HG03378 (cell line): ENCODE measurements around the gene DAGLA.

Source experiments
- ATAC-seq: cut with Tn5 transposase; IDR thresholded peaks from one replicate; pipeline ENCODE4 v1.9.1; 2021; ENCODE audit warnings: mild to moderate bottlenecking, moderate library complexity; ENCODE audit not compliant: unreplicated experiment

Gene DAGLA

DNA sequence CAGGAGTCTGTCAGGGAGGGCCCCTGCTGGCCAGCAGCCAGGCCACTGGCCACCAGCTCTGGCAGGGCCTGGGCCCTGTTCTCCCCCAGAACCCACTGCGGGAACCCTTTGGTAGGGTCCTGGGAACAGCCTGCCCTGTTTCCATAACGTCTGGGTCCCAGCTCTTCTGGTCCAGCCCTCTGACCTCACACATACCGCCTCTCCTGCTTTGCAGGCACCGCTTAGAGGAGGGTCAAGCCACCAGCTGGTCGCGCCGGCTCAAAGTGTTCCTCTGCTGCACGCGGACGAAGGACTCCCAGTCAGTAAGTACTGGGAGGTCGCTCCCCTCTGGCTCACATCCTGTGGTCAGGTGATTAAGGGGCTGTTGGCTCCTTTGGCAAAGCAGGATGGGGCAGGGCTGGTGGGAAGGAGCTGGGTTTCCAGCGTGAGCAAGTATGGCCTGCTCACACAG lies 45.6 kb downstream of the DAGLA start:
- ATAC-seq = no peak

DNA sequence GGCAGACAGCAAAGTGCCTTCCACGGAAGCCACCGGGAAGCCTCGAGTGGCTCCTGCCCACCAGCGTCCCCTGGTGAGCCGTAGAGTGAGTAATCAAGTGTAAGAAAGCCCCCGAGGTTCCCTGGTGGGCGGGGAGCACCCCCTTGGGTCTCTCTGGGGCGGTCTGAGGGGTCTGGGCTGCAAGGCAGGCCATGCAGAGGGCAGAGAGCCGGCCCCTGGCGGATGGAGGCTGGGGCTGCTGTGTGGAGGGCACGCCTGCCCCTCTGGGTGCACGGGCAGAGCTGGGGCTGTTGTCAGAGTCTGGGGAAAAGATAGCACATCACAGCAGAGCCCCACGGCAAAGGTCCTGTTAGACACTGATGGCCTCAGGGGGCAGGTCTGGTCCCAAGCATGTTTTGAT lies 46.6 kb downstream of the DAGLA start:
- no peak for ATAC-seq

DNA sequence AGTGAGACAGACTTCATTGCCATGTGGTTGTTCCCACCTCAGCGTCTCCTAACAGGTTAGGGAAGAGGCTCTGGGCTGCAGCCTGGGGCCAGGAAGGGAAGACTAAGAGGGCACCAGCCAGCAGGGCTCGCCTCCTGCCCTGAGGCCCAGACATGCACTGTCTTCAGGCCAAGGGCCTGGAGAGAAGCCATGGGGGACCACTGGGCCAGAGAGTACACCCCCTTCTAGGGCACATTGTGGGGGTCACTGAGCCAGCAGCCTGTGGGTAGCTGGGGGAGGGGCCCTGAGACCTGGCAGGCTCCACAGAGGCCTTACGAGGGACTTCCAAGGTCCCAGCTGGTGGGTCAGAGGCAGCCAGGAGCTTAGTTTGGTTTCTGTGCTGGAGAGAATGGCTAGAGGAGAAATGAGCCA lies 47.2 kb downstream of the DAGLA start:
- ATAC-seq = no peak

DNA sequence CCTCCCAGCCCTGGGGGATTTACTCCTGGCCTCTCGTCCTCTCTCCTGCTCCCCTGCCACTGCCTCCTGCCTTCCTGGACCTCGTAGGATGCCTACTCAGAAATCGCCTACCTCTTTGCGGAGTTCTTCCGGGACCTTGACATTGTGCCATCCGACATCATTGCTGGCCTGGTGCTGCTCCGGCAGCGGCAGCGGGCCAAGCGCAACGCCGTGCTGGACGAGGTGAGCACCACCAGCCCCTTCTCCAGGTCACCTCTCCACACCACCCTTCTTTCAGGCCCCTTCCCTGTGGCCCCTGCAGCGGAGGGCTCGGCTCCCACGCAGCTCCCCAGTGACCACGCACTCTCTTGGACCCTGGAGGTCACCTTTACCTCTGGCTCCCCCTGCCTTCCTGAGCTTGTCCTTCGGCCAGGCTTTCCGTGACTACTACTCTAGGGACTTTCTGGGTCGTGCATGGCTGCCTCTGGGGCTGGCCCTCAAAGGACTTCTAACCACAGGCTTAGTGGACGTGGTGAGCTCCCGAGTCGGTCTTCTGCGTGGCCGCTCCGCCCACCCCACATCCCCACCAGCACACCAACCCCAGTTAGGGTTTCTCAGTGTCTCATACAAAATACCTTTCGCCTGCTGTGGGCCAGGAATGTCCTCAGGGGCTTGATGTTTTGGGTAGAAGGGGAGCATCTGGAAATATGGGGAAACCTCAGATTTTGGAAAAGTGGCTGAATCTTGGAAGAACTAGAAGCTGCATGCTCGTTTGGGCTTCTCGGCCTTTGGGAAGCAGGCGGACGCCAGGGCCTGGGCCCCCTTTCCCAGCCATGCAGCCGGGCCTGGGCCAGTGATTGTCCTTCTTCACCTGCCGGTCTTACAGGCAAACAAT lies 48.1 kb downstream of the DAGLA start:
- ATAC-seq = no peak

DNA sequence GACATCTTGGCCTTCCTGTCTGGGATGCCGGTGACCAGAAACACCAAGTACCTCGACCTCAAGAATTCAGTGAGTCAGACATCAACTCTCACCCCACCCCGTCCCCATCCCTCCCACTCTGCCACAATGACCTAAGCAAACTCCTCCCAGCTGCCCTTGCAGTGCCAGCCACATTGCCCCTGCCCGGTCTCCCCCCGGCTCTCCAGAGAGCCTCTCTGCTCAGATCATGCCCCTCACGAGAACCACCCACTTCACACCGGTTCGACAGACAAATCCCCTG lies 48.7 kb downstream of the DAGLA start:
- no peak for ATAC-seq

DNA sequence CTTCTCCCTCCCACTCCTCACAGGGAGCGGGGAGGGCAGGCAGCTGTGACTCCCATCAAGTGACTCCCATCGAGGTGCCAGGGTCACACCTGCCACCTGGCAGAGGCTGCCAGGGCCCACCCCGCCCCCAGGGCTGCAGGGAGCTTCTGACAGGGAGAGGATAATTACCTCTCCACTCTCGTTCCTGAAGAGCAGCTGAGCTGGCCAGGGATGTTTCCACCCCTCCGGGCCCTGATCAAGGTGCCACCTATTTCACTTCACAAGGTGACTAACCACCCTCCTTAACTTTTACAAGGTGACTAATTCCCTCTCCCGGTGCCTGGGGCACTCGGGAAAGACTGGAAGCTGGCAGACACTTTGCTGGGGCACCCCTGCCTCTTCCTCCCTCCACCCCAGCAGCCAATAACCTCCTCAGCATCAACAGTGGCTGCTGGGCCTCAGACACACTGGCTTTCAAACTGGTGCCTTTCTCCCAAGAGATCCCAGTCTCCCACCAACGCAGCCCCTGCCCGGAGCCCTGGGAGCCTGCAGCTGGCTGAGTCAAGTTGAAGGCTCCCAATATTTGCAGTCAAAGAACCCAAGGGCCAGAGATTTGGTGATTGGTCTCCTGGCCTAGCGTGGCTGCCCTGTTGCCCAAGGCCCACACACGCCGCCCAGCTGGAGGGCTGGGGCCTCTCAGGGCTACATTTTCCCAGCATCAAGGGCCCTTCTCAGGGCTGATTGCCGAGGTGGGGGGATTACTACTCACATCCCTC lies 50.2 kb downstream of the DAGLA start:
- ATAC-seq = no peak

DNA sequence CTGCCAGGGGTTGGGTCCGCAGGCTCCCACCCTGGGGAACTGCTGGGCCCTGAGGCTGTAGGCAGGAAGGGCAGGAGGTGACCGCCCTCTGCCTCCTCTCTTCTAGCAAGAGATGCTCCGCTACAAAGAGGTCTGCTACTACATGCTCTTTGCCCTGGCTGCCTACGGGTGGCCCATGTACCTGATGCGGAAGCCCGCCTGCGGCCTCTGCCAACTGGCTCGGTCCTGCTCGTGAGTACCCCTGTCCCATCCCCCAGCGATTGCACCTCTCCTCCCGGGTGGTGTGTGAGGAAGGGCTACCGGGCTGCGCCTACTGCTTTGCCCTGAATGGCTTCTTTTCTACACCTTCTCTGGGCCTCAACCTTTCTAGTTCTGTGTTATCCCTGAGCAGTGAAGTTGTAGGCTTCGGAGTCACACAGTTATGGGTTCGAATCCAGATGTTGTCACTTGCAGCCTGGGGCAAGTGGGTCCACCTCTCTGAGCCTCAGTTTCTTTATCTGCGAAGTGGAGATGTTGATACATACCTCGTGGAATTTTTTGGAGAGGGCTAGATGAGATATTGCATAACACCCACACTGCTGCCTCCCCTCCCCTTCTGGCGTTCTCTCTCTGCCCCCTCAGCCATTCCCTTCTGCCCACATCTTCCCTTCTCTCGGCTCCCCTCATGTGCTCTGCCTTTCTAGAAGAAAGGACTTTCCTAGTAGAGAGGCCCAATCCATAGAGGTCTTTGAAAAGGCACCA lies 51.2 kb downstream of the DAGLA start:
- ATAC-seq = no peak

DNA sequence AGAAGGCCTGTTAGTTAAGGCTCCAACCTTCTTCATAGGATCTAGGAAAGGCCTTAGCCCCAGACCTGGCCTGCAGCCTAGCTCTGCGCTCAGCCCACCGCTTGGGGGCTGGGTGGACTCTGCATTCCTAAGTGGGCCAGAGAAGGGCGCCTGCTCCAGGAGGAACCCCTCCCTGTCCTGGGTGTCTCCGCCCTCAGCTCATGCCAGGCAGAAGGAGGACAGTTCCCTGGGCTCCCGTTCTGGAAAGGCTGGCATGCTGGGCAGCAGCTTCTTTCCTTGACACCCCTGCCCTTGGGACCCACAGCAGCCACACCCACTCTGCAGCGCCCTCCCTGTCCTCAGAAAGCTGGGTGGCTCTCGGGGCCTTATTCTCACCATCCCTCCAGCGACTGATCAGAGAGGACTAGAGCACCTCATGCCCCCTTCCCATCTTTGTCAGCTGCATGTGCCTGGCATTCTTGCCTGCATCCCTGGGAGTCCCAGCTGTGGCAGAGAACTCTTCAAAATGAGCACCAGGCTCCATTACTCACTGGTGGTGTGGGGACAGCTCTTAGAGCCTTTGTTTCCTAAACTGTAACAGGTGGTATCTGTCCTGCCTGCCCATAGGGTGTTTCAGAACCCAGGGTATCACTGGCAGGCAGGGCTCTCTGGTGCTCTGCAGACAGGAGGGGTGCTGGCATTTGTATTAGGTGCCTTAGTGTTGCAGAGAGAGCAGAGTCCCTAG lies 51.9 kb downstream of the DAGLA start:
- no peak for ATAC-seq

DNA sequence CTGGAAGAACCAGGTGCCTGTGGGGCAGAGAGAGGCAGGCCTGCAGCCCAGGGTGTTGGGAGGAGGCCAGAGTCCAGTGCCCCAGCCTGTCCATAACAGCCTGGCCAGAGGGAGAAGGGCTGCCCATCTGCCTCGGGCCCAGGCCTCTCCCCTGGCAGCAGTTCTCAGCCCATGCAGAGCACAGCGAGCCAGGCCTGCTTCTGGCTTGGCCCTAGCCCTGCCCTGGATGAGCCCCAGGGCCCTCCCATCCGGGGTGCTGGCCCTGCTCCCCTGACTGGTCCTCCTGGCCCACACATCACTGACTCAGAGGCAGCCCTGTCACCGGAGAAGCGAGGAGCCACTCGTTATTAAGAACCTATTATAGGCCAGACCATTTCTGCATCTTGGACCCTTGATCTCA lies 52.5 kb downstream of the DAGLA start:
- no peak for ATAC-seq

DNA sequence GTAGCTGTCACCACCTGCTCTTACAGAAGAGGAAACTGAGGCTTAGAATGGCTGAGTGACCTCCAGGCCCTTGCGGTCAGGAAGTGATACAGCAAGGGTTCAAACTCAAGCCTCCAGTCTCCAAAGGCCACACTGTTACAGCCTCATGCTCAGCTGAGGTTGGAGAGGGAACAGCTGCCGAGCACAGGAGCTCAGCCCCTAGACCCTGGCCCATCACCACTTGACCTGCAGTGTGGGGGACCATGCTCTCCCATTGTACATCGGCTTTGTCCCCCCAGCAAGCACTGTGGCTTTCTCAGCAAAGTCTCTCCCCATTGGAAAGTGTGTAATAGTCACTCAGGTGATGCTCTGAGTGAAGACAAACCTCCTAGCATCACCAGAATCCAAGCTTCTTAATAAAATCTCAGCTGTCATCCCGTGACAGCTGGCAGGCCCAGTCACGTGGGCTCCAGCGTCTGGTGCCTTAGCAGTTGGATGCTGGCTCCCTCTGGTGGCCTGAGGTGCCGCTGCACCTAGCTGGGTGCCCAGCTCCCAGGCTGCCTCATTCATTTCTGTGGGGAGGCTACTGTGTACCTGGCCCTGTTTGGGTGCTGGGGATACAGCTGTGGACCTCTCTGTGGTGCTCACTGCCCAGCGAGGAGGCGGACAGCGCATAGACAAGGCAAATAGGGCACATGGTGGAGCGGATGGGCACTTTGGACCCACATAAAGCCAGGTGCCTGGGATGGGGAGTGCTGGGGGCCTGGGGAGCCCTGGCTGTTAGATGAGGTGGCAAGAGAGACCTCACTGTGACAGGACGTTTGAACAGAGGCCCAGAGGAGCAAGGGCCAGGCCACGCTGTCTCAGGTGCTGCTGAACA lies 53.2 kb downstream of the DAGLA start:
- ATAC-seq = no peak

DNA sequence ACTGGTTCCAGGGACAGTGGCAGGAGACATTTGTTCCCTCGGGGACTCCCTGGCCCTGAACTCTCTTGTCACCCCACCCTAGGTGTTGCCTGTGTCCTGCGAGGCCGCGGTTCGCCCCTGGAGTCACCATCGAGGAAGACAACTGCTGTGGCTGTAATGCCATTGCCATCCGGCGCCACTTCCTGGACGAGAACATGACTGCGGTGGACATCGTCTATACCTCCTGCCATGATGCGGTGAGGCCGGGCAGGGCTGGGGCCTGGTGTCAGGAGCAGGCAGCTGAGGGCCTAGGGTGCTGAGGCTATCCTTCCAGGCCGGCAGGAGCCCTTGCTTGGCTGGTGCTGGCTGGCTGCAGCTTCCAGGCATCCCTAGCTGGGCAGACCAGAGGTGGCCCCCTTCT lies 54.6 kb downstream of the DAGLA start:
- ATAC-seq = no peak

DNA sequence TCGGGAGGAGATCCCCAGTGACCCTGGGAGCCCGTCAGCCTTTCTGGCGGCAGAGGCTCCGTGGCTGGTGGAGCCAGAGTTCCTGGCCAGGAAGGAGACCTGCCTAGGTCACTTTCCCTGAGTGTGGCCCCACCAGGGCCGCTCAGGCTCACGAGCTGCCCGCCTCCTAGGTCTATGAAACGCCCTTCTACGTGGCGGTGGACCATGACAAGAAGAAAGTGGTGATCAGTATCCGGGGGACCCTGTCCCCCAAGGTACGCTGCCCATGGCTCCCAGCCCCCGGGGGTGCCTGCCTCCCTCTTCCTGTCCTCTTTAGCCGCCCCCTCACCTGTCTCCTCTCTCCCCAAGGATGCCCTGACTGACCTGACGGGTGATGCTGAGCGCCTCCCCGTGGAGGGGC lies 55.2 kb downstream of the DAGLA start:
- ATAC-seq = no peak

DNA sequence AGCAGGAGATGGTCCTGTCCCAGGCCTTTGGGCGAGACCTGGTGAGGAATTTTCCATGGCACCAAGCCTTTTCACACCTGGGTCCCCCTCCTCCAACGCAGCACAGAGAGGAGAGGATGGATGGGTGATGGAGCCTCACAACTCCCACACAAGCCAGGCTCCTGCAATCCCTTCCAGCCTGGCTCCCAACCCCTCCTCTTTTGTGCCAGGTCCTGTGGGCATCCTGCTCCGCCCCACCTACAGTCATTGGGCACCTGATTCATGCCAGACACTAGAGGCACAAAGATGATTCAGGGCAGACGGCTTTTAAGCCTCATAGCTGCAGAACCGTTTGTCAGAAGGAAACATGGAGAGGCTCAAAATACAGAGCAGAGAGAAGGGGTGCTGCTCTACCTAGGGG lies 56.1 kb downstream of the DAGLA start:
- ATAC-seq = no peak

DNA sequence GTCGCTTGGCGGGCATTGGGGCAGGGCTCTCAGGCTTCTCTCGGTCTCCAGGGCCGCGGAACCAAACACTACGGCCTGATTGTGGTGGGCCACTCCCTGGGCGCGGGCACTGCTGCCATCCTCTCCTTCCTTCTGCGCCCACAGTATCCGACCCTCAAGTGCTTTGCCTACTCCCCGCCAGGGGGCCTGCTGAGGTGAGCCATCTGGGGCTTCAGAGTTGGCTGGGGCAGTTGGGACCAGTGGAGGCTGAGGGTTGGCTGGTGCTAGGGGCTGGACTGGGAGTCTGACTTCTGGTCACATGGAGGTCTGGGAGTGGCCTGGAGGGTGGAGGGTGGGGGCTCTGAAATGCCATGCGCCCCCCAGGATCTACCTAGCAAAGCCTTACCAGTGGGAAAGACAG lies 56.9 kb downstream of the DAGLA start:
- ATAC-seq = no peak

DNA sequence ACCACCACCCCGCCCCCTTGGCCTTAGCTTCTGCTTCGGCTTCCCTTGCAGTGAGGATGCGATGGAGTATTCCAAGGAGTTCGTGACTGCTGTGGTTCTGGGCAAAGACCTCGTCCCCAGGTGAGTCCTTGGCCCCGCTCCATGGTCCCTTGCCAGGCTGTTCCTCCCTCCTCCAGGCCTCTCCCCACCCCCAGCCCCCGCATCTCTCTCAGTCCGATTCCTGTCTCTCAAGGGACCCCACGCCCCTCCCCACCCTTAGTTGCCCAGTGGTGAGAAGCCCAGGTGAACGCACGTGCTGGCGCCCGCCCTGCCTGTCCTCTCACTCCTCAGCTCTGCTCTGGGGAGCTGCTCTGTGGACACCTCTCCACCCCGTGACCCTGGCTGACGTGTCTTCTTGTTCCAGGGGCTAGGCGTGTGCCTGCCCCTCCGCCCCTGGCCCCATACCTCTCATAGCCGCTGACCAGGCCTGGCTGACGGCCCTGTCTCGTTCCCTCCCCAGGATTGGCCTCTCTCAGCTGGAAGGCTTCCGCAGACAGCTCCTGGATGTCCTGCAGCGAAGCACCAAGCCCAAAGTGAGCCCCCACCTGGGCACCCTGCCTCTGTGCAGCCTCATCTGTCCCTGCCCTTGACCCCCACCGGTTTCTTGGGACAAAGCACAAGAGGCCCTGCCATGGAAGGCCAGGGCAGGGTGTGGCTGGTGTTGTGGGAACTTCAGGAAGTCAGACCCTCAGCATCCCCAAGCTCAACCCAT lies 57.6 kb downstream of the DAGLA start:
- no peak for ATAC-seq

DNA sequence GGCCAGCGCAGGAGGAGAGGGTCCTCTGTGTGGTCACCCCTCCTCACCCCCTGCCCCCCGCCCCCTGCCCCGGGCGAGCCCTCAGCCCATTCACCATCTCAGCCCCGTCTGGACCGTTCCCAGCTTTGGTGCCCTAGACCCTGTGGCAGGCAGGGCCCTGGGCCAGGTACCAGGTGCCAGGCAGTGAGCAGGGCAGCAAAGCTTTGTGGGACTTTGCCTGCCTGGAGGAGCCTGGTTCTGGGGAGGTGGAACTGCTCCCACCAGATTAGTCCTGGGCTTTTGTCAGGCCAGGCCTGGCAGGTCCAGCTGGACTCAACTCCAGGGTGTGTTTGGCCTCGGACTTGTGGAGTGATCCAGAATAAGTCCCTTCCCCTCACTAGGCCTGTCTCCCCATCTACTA lies 58.6 kb downstream of the DAGLA start:
- no peak for ATAC-seq

DNA sequence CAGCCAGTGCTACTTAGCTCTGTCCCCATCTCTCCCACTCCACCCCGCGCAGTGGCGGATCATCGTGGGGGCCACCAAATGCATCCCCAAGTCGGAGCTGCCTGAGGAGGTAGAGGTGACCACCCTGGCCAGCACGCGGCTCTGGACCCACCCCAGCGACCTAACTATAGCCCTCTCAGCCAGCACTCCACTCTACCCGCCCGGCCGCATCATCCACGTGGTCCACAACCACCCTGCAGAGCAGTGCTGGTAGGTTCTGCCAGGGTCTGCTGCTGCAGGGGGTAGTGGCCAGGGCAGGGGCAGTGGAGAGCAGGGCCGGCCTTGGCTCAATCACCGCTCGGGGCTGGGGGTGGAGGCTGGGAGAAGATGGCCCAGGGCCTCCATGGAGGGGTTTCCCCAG lies 59.2 kb downstream of the DAGLA start:
- no peak for ATAC-seq

DNA sequence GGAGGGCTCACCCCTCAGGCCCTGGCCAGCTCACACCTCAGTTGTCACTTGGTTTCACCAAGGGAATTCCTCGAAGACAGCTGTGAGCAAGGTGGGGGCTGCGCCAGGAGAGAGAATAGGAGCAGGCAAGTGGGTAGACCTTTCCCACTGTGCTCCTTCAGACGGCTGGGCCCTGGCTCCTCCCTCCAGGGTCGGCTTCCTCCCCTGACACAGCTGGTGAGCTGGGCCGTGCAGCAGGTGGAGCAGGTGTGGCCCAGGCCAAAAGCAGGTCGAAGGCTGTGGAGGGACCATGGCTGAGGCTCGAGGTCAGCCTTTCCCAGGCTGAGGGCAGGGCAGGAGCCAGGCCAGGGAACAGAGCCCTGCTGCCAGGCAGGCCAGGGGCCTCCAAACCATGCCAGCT lies 59.8 kb downstream of the DAGLA start:
- ATAC-seq = no peak

DNA sequence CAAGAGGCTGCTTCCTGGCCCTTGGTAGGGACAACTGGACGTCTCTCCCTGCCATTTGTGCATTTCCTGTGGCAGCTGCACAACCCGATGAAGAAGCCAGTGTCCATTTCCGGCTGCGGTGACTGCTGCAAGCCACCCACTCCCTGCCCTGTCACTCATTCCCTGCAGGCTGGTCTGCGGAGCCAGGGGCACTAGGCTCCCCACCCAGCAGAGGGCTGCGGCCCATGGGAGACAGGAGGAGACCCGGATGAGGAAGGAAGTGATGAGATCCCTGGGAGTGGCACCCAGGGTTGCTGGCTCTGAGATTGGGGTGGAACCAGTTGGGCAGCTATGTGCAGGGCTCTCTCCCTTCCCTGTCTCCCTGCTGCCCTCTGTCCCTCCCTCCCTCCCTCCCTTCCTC lies 62.2 kb downstream of the DAGLA start:
- no peak for ATAC-seq
